Myometrial cell (primary cell): ENCODE measurements around the gene SANBR. TPM values are rescaled to one million over a fixed set of nuclear protein-coding genes. Genes with fewer than 3 reads are reported as not detected.

Source experiments
- total RNA-seq: library from RNA; depleted of rRNA; stranded (reverse); fragments of >200 nt; gene quantifications from 2 replicates; pipeline ENCODE4 v1.2.3, GENCODE V29; 2015

Gene SANBR
- total RNA-seq, result 4.6 and 6.7 TPM in 2 replicates

DNA sequence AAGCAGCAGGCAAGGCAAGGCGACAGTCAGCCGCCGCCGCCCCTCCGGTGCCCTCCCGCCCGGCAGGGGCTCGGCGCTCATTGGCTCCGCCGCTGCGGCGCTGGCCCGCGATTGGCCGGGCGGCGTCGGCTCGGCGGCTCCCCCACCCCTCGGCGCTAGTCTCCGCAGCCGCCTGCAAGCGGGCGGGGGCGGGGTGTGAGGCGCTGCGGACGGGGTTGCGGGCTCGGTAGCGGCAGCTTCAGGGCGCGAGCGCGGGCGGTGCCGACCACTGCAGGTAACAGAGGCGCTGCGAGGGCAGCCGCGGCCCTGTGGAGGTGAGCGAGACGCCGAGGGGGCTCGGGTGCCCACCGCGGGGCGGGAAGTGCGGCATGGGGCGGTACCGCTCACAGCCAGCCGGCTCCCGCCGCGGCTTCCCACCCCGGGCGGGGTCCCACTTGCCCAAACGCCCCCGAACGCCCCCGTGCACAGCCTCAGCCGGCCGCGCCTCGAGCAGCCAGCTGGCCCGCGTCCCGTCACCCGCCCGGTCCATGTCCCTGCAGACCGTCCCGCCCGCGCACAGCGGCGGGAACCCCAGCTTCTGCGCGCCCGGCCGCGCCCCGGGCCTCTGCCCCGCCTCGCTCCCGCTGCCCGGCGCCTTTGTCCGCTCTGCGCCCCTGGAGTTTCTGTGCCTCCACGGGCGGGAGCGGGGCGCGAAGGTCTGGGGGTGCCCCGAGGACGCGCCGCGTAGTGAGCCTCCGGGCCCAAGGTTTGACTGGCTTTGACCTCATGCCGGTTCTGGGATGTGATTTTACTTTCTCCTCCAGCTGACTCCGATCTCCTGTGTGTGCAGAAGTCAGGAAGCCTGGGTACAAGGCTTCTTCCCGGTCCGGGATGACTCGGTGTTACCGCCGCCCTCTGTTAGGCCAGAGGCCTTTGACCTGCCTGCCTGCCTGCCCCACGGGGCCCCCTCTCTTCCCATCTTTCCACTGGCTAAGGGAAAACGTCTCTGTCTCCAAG, at the start of gene SANBR:
SANBR (plus strand) TSS at position 158 of the 996 bp plus-strand sequence. CDS start 4,480 bp downstream, outside the sequence.

GRCh38 chr2:61017556-61018317, 47.9 kb upstream of the SANBR start, which contains the start of the genes PEX13 and PUS10:
PEX13 (plus strand) TSS chr2:61017720; CDS start chr2:61017760, 40 bp downstream.
PUS10 (minus strand) TSS chr2:61018255; CDS start chr2:61011890, 6,365 bp downstream.

Other genes starting within 250 kb of the SANBR start
- gene REL, start 184.3 kb upstream of the SANBR start, total RNA-seq, result 0.86 and 2.3 TPM in 2 replicates
- 27.1 and 31.1 TPM in 2 replicates for gene PEX13, start 48.2 kb upstream of the SANBR start, total RNA-seq
- gene PUS10, start 47.6 kb upstream of the SANBR start, total RNA-seq, result 6.3 and 6.4 TPM in 2 replicates
- gene C2orf74, start 96.3 kb downstream of the SANBR start, total RNA-seq, result 15.4 and 16.4 TPM in 2 replicates